Raji (cell line): ENCODE data around the gene ZSWIM1.

Source experiments
- POLR2A ChIP-seq: IDR thresholded peaks from 2 replicates; pipeline ENCODE4 v1.6.1; 2011; ENCODE audit warnings: low read depth, low read length, control low read depth; ENCODE audit not compliant: insufficient read depth

ZSWIM1 gene

GRCh38 chr20:45848969-45849582, 32.0 kb upstream of the ZSWIM1 start:
- TF ChIP-seq POLR2A: no peak

DNA sequence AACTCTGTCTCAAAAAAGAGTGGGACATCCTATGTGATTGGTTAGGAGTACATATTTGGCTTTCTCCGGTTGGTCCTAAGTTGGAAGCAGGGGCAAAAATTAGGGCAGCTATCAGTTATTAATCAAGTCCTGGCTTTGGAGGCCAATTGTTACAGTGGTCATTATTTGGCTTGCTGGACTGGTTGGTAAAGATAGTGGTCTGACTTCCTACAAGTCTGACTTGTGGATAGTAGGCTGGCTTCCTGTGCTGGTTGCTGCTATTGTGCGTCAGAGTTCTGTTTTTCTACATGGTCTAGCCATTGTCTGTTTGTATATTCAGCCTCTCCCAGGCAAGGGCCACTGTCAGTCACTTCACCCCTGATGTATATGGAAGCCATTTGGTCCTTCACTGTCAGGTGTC, 30.8 kb upstream of the ZSWIM1 start:
- no peak for TF ChIP-seq POLR2A

- TF ChIP-seq POLR2A: no peak
These were observed 30.1 kb upstream of the ZSWIM1 start for GRCh38 chr20:45850926-45851325.

GRCh38 chr20:45851501-45851900, 29.5 kb upstream of the ZSWIM1 start:
- no peak for TF ChIP-seq POLR2A

GRCh38 chr20:45852326-45852725, 28.7 kb upstream of the ZSWIM1 start:
- TF ChIP-seq POLR2A: no peak

GRCh38 chr20:45853484-45853883, 27.5 kb upstream of the ZSWIM1 start:
- no peak for TF ChIP-seq POLR2A

- peak; percentile 77 for TF ChIP-seq POLR2A
These were observed 23.7 kb upstream of the ZSWIM1 start, which contains the start of the genes ACOT8 and ZSWIM3 for GRCh38 chr20:45857114-45857881. Gene ACOT8 (minus strand): TSS chr20:45857392. CDS start chr20:45857315, 77 bp downstream. Gene ZSWIM3 (plus strand): TSS chr20:45857614. CDS start chr20:45857826, 212 bp downstream.

DNA sequence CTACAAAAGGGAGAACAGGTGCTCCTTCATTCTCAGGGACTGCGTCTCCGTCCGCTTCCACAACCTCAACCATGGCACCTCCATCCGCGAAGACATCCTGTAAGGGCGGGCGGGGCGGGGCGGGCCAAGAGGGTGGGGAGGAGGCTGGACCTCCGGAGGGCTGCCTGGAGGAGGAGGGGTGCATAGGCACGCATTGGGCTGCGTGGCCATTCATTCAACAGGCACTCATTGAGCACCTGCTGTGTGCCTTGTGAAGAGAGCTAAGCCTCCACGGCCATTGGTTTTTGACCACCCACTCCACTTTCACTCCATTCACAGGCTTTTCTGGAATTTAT, 23.2 kb upstream of the ZSWIM1 start:
- no peak for TF ChIP-seq POLR2A

GRCh38 chr20:45859916-45860315, 21.1 kb upstream of the ZSWIM1 start:
- TF ChIP-seq POLR2A: no peak

DNA sequence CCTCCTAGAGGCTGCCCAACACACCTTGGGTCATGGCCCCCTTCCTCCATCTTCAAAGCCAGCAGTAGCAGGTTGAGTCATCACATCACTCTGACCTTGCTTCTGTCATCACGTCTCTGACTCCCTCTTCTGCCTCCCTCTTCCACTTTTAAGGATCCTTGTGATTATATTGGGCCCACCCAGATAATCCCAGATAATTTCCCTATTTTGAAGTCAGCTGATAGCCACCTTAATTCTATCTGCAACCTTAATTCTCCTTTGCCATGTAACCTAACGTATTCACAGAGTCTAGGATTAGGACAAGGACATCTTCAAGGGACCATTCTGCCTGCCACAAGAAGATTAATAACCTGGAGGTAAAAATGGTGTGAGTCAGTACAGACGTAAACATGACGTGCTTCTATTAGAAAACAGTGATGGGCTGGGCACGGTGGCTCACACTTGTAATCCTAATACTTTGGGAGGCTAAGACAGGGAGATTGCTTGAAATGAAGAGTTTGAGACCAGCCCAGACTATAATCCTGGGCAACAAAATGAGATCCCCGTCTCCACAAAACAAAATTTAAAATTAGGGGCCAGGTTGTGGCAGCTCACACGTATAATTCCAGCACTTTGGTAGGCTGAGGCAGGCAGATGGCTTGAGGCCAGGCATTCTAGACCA, 20.3 kb upstream of the ZSWIM1 start:
- TF ChIP-seq POLR2A: no peak

GRCh38 chr20:45861221-45862075, 19.6 kb upstream of the ZSWIM1 start:
- no peak for TF ChIP-seq POLR2A

DNA sequence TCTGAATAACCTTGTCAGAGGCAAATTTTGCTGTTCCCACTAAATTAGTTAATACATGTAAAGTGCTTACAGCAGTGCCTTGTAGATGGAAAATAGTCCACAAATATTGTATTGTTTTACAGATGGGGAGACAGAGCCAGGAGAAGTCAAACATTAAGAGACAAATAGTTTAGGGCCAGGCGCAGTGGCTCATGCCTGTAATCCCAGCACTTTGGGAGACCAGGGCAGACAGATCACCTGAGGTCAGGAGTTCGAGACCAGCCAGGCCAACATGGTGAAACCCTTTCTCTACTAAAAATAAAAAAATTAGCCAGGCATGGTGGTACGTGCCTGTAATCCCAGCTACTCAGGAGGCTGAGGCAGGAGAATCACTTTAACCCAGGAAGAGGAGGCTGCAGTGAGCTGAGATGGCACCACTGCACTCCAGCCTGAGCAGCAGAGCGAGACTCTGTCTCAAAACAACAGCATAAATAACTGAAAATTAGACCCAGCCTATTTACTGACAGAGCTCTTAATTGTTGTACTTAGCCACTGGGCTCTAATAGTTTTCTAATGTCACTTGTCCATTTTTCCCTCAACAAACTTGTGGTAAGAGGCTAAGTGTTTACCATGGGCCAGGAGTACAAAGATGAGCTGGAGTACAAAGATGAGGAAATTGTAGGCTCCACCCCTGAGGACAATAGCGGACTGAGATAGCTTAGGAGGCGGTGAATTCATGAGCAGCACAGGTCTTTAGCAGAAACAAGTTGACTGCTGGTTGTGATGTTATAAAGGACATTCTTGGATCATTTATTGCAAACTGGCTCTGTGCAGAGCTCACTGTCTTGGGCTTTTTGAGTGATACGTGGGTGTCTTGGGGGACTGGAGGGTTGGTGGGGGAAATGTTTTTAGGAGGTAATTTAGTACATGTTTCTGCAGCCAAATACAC, 17.2 kb upstream of the ZSWIM1 start:
- TF ChIP-seq POLR2A: no peak

DNA sequence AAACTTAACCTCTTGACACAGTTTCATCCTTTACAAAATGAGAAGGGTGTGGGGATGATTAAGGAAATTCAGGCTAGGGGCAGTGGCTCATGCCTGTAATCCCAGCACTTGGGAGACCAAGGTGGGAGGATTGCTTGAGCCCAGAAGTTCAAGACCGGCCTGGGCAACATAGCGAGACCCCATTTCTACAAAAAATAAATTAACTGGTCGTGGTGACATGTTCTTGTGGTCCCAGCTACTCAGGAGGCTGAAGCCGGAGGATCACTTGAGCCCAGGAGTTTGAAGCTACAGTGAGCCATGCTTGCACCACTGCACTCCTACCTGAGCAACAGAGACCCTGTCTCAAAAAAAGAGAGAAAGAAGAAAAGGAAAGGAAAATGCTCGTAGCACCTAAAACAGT, 14.6 kb upstream of the ZSWIM1 start:
- TF ChIP-seq POLR2A: no peak
